GM04503 (cell line): ENCODE data around the gene ELOVL6.
A peak's percentile ranks its signal among the peaks of the same experiment; 100 is the strongest.
"Not testable (repeated sequence)": the region's sequence is repeated elsewhere in the genome, so short reads cannot be mapped to it uniquely, and the experiment has no call there.

Experiments used
- DNase-seq: peaks from one replicate; pipeline ENCODE4 v3.0.0-alpha.2; 2012; ENCODE audit warnings: low read depth

ELOVL6 gene

DNA sequence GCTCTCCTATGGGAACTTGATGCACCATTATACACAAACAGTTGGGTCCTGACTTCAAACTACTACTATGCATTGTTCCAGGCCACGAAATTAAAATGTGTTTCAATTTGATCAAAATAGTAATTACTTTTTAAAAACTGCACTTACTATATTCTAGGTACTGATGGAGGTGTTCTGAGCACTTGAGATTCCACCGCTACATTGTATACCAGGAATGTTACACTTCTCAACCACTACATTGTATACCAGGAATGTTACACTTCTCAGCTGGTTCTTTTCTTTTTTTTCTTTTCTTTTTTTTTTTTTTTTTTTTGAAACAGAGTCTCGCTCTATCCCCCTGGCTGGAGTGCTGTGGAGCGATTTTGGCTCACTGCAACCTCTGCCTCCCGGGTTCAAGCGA is 77.9 kb downstream of the ELOVL6 start:
- DNase-seq, result no peak

DNA sequence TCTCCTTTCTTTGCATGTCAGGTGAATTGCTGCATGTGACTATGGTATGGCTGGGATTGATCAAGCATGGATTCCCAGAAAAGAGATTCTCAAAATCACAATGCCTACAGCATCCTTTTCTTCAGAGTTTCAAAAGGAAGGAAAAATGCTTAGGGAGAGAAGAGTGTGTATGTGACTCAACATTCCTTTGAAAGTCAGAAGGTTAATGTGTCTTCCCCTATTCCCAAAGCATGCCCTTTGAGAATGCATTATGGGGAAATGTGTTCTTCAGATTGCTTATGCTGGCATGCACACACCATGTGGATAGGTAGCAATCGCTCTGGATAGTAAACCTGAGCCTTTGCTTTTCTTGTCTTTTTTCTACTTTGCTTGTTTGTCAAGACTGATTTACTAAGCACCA is 78.5 kb downstream of the ELOVL6 start:
- peak; percentile 64 for DNase-seq

DNA sequence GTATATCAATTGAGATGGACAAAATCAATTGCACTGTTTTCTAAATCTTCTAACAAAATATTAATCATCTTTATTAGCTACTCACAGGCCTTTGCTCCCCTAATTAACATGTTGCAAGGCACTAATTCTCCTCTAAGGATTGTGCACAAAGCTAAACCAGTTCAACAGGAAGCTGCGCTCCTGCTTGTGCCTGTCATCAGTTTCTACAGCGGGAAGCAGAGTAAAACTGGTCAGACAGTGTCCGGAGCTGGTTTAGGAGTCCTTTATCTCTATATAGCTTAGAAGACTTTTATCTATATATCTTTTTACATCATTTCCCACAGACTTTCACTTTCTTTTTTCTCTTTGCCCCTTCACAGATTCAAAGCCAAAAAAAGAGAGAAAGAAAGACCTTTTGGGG is 79.1 kb downstream of the ELOVL6 start:
- DNase-seq, result no peak

DNA sequence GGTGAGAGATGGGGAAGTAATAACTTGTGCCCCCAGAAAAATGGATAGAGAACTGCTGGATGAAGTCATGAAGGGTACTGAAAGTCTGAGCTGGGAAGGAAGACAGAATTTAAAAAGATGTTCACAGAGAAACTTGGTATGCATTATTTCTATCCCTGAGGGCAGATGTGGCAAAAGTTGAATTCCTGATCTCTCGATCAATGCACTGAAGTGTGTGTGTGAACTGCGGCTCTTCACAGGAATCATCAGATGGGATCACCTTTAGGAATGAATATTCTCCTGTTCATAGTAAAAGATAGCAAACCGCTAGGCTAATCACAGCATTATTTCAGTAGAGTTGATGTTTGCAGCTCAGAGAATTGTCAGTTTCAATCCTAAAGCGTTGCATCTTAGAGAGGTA is 86.4 kb downstream of the ELOVL6 start:
- DNase-seq, result no peak

DNA sequence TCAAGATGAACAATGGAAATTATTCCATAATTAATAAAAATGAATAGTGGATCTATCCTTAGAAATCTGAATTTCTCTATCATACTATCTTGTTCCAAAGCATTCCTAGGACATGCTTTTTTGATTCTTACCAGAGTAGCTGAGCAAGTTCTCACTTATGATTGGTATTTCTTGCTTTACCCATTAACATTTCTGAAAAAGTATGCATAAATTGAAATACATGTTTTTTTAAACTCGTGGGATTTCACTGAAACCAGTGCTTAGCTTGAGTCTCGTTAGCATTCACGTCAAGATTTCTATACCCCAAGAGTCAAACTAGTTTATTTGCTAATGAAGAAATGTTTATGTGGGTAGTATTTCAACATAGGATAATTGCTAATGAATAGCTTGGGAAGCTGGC is 89.0 kb downstream of the ELOVL6 start:
- DNase-seq, result no peak

DNA sequence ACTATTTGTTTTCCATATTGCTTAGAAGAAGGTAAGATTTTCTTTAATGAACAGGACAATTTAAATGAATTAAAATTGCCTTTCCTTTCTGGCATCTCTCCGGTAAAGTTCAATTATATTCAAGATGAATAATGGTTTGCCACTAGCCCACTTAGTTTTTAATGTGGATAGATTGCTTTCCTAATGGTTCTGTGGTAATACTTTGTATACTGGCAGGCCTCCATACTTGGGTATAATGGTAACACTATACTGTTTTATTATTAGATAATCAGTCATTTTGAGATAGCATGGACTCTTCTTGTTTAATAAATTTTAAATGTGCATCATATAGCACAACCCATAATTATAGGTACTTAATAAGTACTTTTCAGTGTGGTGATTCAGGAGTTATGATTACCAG is 89.5 kb downstream of the ELOVL6 start:
- DNase-seq, result no peak

DNA sequence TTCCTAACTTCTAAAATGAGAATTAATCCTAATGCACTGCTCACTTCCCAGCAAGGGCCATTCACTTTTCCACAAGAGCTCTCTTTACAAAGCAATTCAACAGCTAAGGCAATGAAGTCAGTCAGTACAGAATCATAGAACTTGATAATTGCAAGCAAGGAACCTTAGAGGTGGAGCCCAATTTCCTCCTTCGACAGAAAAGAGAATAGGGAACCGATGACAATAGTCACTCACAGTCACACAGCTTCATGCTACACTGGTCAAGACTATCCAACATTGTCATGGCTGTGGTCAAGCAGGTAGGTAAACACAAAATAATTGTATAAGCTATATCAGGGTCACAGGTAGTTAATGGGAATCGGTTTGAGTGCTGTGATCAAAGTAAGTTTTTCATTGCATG is 90.0 kb downstream of the ELOVL6 start:
- DNase-seq, result no peak

DNA sequence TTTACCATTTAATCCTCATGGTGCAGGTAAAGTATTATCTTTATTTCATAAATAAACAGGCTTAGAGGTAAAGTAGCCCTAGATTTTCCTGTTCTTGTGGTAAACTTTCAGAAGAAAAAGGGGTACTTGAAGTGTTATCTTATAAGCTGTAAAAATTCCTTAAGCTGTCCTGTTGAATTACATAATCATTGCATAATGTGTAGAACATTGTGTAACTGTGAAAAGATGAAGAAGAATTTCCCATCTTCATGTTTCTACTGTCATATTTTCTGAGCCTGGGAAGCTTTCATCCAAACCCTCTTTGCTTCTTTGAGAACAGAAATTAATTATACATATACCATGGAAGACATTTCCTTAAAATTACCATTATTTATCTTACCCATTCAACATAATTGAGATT is 90.5 kb downstream of the ELOVL6 start:
- DNase-seq, result no peak

DNA sequence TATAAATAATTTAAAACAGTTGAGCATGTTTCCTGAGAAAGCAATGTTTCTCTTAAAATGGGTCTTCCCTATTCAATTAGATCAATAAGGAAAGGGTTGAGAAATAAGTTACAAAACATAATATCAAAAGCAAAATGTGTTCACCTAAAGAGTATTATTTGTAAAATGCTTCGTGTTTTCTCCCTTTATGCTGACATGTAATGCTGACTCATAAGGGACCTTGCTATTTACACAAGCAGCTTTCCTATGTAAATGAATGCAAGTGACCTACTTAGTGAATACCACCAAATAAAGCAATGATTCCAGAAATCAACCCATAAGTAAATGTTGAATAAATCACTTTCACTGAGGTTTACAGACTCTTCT is 91.5 kb downstream of the ELOVL6 start:
- no peak for DNase-seq

DNA sequence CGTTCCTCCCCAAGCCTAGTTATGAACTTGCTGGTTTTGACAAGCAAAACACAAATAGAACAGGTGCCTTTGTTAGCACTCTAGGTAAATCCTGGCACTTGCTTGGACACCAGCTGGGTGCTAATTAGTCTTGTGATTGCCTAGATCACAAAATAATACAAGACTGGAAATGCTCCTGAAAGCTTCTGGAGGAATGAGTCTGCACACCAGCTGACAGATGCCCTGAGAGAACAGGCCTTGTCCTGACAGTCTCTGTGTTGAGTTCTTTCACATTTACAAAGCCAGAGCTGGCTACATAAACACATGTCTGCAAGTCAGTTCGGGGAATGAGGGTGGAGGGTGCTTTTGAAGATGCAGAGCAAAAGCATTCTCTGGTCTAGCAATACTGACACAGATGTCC is 93.8 kb downstream of the ELOVL6 start:
- DNase-seq, result no peak

DNA sequence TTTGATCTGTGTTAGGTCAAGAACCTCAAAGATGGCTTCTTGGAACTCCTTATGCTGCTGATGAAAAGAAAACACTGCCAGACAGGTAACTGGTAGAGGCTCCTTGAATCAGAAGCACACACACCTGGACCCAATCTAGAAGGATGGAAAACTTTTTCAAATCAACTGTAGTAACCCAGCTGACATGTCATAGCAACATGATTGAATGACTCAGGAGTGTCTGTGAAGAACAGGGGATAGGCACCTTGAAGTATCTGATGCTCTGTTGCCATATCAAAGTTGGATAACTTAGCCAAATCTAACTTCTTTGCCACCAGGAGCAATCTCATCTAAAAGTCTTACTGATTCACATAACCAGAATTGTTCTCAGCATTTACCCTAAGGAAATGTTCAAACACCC is 98.8 kb downstream of the ELOVL6 start:
- no peak for DNase-seq

DNA sequence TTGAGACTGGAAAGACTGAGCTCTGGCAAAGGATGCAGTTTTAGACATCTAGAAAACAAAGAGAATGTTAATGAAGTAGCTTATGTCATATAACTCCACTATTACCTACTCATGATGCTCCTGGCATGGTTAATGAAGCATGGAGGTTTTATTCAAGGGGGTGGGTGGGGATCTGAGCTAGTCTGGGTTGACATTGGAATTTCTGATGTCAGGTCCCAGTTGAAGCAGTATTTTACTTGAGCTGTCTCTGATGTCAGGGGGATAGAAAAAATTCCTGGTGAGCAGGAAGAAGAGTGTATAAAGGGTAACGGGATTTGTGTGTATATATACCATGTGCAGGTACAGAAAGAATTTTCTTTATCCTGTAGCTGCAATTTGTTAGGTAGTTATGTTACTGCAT is 102.0 kb downstream of the ELOVL6 start:
- DNase-seq, result no peak

DNA sequence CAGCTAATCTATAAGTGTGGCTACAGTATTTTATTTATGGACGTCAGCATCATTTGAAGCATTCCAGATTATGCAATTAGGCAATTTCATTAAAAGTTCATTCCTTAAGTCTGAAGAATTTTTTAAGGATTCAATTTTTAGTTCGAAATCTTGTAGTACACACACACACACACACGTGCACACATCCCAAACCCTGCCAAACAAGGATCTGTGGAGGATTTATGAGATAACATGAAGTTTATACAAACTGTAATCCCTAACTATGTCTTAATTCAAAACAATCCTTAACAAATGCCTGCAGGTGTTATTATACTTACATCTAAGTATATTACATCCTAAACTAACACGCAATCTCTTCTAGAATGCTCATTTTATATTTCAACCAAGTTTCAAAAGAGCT is 105.8 kb downstream of the ELOVL6 start:
- no peak for DNase-seq

DNA sequence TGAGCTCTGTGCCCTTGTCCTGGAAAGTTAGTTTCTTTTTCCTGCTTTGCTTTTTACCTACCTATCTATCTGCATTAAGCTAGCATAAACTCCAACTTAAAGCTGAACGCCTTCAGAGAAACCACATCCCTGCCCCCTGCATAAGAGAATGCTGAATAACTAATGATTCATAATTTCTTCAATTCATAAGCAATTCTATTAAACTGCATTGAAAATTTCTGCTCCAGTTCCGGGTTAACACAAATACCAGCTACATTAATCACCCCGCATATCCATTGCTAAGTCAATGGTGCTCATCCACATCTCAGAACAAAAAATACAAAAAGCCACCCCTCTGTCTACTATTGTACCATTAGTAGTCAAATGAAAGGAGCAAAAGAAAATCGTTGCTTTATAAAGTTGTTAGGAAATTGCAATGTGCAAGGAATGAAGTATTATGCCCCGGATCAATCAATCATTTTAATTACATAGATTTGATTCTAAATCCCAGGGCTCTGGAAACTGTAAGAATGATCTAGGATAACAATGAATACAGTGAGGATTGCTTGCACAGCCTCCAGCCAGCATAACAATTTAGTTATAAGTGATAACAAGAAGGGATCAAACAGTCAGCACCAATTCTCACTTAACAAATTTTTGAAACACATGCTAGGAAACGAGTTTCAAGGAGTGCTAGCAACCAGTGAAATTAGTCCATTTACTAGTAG is 106.8 kb downstream of the ELOVL6 start:
- DNase-seq, result no peak

DNA sequence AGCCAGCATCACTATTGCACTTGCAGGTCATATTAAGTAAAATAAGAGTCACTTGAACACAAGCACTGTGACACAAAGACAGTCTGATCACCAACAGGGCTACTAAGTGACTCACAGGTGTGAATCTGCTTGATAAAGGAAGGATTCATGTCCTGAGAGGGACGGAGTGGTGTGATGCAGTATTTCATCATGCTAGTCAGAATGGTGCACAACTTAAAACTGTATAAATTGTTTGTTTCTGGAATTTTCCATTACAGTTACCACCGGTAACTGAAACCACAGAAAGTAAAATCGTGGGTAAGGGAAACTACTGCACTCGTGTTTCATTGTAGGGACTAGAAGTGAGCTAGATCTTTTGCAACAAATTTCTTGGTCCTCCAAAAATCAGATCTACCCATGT is 109.7 kb downstream of the ELOVL6 start:
- no peak for DNase-seq

DNA sequence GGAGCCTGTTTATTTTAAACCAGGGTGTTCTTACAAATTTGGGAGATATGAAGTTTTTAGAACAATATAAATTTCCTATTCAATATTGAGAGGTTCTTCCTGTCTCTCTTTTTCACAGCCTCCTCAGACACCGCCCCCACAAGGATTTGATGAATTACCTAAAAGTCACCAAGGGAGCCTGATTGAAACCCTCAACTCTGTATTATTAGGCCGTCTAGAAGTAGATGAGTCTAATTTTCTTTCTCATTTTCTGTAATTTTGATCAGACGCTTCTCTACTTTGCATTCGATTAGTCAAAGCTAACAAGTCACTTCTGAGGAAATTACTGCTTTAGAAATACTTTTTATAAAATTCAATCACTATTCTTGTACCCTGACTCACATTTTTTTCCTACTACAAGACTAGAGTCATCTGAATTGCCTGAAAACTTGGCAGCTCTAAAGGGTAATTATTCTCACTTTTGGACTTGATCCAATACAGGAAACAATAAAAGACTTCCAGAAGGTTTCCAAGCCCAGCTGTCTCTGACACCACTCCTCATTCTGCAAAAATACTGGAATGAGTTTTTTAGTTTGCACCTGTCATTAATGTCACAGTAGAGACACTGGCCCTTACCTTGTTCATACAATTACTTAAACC is 111.2 kb downstream of the ELOVL6 start:
- DNase-seq, result peak; percentile 47

DNA sequence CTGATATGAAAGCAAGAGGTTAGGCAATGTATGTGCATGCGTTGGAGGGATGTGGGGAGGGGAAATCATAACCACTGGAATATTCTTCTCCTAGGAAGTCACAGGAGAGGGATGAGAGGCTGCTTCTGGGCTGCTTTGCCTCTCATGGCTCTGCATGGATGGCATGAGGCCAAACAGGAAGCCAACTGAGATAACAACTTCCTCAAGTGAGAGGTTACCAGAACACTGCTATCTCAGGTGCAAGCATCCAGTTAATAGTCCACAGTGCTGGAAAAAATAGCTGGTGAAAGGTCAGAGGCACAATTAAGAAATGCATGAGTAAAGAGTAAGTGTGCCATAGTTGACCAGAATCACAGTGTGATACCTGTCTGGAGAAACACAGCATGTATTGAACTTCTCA is 113.3 kb downstream of the ELOVL6 start:
- DNase-seq, result no peak

DNA sequence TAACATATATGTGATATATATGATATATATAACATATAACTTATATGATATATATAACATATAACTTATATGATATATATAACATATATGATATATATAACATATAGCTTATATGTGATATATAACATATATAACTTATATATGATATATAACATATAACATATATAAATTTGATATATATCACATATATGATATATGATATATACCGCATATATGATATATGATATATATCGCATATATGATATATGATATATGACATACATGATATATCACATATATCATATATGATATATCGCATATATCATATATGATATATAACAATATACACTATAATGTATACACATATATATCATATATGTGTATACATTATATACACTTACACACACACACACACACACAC is 114.3 kb downstream of the ELOVL6 start:
- no peak for DNase-seq

DNA sequence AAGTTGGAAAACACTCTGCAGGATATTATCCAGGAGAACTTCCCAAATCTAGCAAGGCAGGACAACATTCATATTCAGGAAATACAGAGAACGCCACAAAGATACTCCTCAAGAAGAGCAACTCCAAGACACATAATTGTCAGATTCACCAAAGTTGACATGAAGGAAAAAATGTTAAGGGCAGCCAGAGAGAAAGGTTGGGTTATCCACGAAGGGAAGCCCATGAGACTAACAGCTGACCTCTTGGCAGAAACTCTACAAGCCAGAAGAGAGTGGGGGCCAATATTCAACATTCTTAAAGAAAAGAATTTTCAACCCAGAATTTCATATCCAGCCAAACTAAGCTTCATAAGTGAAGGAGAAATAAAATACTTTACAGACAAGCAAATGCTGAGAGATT is 120.3 kb downstream of the ELOVL6 start:
- DNase-seq, result not testable (repeated sequence)

DNA sequence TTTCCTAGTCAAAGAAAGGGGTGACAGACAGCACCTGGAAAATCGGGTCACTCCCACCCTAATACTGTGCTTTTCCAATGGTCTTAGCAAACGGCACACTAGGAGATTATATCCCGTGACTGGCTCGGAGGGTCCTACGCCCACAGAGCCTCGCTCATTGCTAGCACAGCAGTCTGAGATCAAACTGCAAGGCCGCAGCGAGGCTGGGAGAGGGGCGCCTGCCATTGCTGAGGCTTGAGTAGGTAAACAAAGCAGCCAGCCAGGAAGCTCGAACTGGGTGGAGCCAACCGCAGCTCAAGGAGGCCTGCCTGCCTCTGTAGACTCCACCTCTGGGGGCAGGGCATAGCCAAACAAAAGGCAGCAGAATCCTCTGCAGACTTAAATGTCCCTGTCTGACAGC is 121.6 kb downstream of the ELOVL6 start:
- DNase-seq, result not testable (repeated sequence)

DNA sequence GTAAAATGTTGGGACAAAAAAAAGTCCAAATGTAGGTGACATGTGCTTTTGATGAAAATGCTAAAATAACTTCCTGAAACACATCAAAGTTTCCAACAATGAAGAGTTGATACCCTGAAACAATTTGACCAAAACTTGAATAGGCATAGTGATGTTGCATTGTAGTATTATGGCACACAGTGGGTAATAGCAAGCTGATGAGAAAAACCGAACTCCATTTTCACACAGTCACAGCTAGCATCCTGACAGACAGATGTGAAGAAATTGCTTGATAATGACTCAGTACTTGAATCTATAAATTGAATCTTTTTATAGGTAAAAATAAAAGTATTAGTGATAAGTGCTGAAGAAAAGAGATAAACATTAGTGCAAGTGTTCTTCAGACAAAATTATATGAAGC is 122.5 kb downstream of the ELOVL6 start:
- DNase-seq, result no peak

DNA sequence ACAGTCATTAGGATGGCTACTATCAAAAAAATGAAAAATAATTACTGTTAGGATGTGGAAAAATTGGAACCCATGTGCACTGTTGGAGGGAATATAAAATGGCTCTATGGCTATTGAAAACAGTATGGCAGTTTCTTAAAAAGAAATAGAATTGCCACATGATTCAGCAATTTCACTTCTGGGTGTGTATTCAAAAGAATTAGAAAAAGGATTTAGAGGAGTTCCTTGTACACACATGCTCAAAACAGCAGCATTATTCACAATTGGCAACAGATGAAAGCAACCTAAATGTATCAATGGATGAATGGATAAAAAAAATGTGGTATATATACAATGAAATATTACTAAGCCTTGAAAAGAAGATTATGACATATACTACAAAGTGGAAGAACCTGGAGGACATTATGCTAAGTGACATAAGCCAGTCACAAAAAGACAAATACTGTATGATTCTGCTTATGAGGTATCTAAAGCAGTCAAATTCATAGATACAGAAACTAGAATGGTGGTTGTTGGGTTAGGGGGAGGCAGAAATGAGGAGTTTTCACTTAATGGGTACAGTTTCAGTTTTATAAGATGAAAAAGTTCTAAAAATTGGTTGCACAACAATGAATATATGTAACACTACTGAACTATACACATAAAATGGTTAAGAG is 123.2 kb downstream of the ELOVL6 start:
- DNase-seq, result no peak

DNA sequence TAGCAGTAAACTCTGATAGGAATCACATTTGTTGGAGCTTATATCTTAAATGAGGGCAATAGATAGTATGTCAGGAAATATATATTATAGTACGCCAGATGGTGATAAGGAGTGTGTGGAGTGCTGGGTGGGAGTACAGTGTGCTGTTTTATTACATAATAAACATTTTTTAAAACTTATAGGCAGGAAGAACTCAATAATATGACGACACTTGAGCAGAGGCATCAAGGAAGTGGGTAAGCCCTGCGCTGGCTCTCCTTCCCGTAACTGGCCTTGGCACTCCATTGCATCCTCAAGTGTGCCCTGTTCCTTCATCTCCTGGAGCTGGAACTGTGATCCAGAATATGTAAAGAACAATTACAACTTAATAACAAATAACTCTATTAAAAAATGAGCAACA is 123.8 kb downstream of the ELOVL6 start:
- DNase-seq, result no peak
